ENCODE data around the gene YDJC.

DNA sequence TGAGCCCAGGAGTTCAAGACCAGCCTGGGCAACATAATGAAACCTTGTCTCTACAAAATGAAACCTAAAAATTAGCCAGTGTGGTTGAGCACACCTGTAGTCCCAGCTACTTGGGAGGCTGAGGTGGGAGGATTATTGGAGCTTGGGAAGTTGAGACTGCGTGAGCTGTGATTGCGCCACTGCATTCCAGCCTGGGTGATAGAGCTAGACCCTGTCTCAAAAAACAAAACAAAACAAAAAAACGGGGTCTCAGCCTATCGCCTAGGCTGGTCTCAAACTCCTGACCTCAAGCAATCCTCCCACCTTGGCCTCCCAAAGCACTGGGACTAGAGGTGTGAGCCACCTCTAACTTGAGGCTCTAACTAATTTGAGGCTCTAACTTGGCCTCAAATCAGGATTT, 49.6 kb upstream of the YDJC start:
- no peak for TF ChIP-seq YY1 (IDR thresholded peaks at IDR 0.05; ENCODE audit: insufficient read depth, insufficient read length)
- TF ChIP-seq SUZ12 (IDR thresholded peaks at IDR 0.05; ENCODE audit: extremely low read depth, insufficient read depth, insufficient read length), result no peak
- no peak for TF ChIP-seq ZNF274 (IDR thresholded peaks at IDR 0.05; ENCODE audit: low read depth, low read length)

Measured in NT2/D1 (cell line).